Uterus (tissue), 4 donors: ENCODE data around the gene NUCKS1. TPM values are rescaled to one million over a fixed set of nuclear protein-coding genes. Genes with fewer than 3 reads are reported as not detected.
"Not testable (repeated sequence)": the region's sequence is repeated elsewhere in the genome, so short reads cannot be mapped to it uniquely, and the experiment has no call there.

ENCODE experiments used
- DNase-seq, 2 donors: peaks; one replicate each; pipeline ENCODE4 v3.0.0-alpha.2; 2019 to 2020
- H3K27ac ChIP-seq, 2 donors: fragments of 200-600 bp; sonication (generic); 1 replicate in 1 of 2; 2 replicates in 1 of 2; pipeline ENCODE4 v1.5.1; 2016 to 2018
- H3K27me3 ChIP-seq, 2 donors: fragments of 200-600 bp; sonication (generic); one replicate each; pipeline ENCODE4 v1.5.1; 2018 to 2019; ENCODE audit warnings: control low read depth in 1 of 2
- H3K36me3 ChIP-seq, 2 donors: fragments of 200-600 bp; sonication (generic); one replicate each; pipeline ENCODE4 v1.5.1; 2019; ENCODE audit warnings: control low read depth in 1 of 2
- H3K4me1 ChIP-seq, 2 donors: fragments of 200-600 bp; sonication (generic); one replicate each; pipeline ENCODE4 v1.5.1; 2018 to 2019; ENCODE audit warnings: control low read depth in 1 of 2
- H3K4me3 ChIP-seq, 2 donors: fragments of 200-600 bp; sonication (generic); 1 replicate in 1 of 2; 2 replicates in 1 of 2; pipeline ENCODE4 v1.5.1; 2018 to 2019; ENCODE audit warnings: mild to moderate bottlenecking in 1 of 2
- H3K9me3 ChIP-seq, 2 donors: fragments of 200-600 bp; sonication (generic); one replicate each; pipeline ENCODE4 v1.5.1; 2019; ENCODE audit warnings: control low read depth in 1 of 2
- CTCF ChIP-seq, 4 experiments: fragments of 200-600 bp in 2 of 4; fragments of 450-650 bp in 2 of 4; sonication (generic) in 2 of 4; IDR thresholded peaks; one replicate each; pipeline ENCODE4 v1.5.1; 2016 to 2019; ENCODE audit warnings: antibody characterized with exemption in 4 of 4, mild to moderate bottlenecking in 2 of 4, moderate library complexity in 1 of 4
- POLR2A ChIP-seq, 2 donors: fragments of 450-650 bp; IDR thresholded peaks; one replicate each; pipeline ENCODE4 v1.6.1; 2016; ENCODE audit warnings: antibody characterized with exemption in 2 of 2, mild to moderate bottlenecking in 1 of 2, moderate library complexity in 1 of 2
- intact Hi-C: fragments of 100-400 bp; cut with DNase I; formaldehyde crosslinking; loops from one replicate; pipeline ENCODE4 v1.15.1; 2023; ENCODE audit warnings: low total_unique reads
- total RNA-seq, 4 donors: library from RNA; depleted of rRNA in 3 of 4; stranded (reverse); fragments of >200 nt in 3 of 4; gene quantifications; one replicate each; pipeline versions ENCODE4 v1.1.0 to v1.2.4, GENCODE V29; 2014 to 2023
- donor health status: DM: yes; HTN: yes; CAD: no.

NUCKS1 gene
- total RNA-seq, 4 donors from 2014 or later, result 59.4 to 286 (median 159) TPM

- Histone ChIP-seq H3K4me1 (no peaks in the 10 kb centered on the region), H3K4me3 (no peak overlapping the region), H3K9me3 (no peaks in the 10 kb centered on the region), H3K36me3 (no peaks in the 10 kb centered on the region), H3K27ac (no peak overlapping the region), H3K27me3 (no peaks in the 10 kb centered on the region)
- DNase-seq, result no peak
- no peak for TF ChIP-seq POLR2A (IDR thresholded peaks at IDR 0.05)
- intact Hi-C loops, result no loop called here
These were observed 14.8 kb downstream of the NUCKS1 start for GRCh38 chr1:205735218-205735617.

GRCh38 chr1:205733438-205734175 is 16.4 kb downstream of the NUCKS1 start:
- no peaks in the 10 kb centered on the region for H3K4me1 ChIP-seq
- intact Hi-C loops, result no loop called here

GRCh38 chr1:205729945-205730610 is 19.9 kb downstream of the NUCKS1 start:
- H3K9me3 ChIP-seq, result no peaks in the 10 kb centered on the region
- H3K36me3 ChIP-seq, result no peaks in the 10 kb centered on the region
- no peak for DNase-seq
- TF ChIP-seq CTCF (IDR thresholded peaks at IDR 0.05) (no peak), POLR2A (IDR thresholded peaks at IDR 0.05) (no peak)
- no peaks in the 10 kb centered on the region for H3K27me3 ChIP-seq
- H3K4me1 ChIP-seq, result no peaks in the 10 kb centered on the region
- H3K27ac ChIP-seq, result no peak overlapping the region
- no peak overlapping the region for H3K4me3 ChIP-seq
- intact Hi-C loops, result no loop called here

More at GRCh38 chr1:205733438-205734175, 16.4 kb downstream of the NUCKS1 start:
- no peak overlapping the region for H3K27ac ChIP-seq
- no peak overlapping the region for H3K4me3 ChIP-seq
- TF ChIP-seq POLR2A (IDR thresholded peaks at IDR 0.05) (no peak), CTCF (IDR thresholded peaks at IDR 0.05) (no peak)
- no peak for DNase-seq
- no peaks in the 10 kb centered on the region for H3K36me3 ChIP-seq
- no peaks in the 10 kb centered on the region for H3K27me3 ChIP-seq
- no peaks in the 10 kb centered on the region for H3K9me3 ChIP-seq

- H3K9me3 ChIP-seq, result no peaks in the 10 kb centered on the region
- no peak for TF ChIP-seq POLR2A (IDR thresholded peaks at IDR 0.05)
- TF ChIP-seq CTCF (IDR thresholded peaks at IDR 0.05), result no peak
- H3K36me3 ChIP-seq, result no peaks in the 10 kb centered on the region
- H3K27ac ChIP-seq, result no peak overlapping the region
- no peak for DNase-seq
- intact Hi-C loops, result no loop called here
- no peaks in the 10 kb centered on the region for H3K27me3 ChIP-seq
- H3K4me1 ChIP-seq, result no peaks in the 10 kb centered on the region
- H3K4me3 ChIP-seq, result no peak overlapping the region
These were observed 23.3 kb downstream of the NUCKS1 start for GRCh38 chr1:205726619-205727125.

- no peak for DNase-seq
- Histone ChIP-seq H3K9me3 (no peaks in the 10 kb centered on the region), H3K4me1 (no peaks in the 10 kb centered on the region), H3K27me3 (no peaks in the 10 kb centered on the region), H3K27ac (no peak overlapping the region), H3K4me3 (no peak overlapping the region), H3K36me3 (no peaks in the 10 kb centered on the region)
- intact Hi-C loops, result no loop called here
- TF ChIP-seq POLR2A (IDR thresholded peaks at IDR 0.05) (no peak), CTCF (IDR thresholded peaks at IDR 0.05) (no peak)
These were observed 24.5 kb downstream of the NUCKS1 start for GRCh38 chr1:205725514-205725913.

GRCh38 chr1:205720740-205721139 is 29.2 kb downstream of the NUCKS1 start:
- H3K9me3 ChIP-seq, DNase-seq, H3K4me1 ChIP-seq, intact Hi-C loops, H3K4me3 ChIP-seq, H3K36me3 ChIP-seq, H3K27ac ChIP-seq, H3K27me3 ChIP-seq: not testable (repeated sequence)
